Middle frontal gyrus (tissue), 1 donor: ENCODE results near the gene PTPRR.

Source experiments
- DNase-seq: peaks from one replicate; pipeline ENCODE4 v3.0.0-alpha.2; 2015; ENCODE audit warnings: low spot score; ENCODE audit errors: extremely low spot score

Gene PTPRR

GRCh38 chr12:70609203-70609602 is 311.3 kb downstream of the PTPRR start:
- no peak for DNase-seq

GRCh38 chr12:70608184-70608583 is 312.4 kb downstream of the PTPRR start:
- no peak for DNase-seq

- DNase-seq: no peak
Measured at GRCh38 chr12:70607107-70607506, 313.4 kb downstream of the PTPRR start.

- DNase-seq: no peak
Measured at GRCh38 chr12:70605976-70606375, 314.6 kb downstream of the PTPRR start.

GRCh38 chr12:70604662-70605061 is 315.9 kb downstream of the PTPRR start:
- no peak for DNase-seq

- no peak for DNase-seq
Measured at GRCh38 chr12:70603044-70603443, 317.5 kb downstream of the PTPRR start.

- DNase-seq: no peak
Measured at GRCh38 chr12:70598467-70599193, 321.9 kb downstream of the PTPRR start.

GRCh38 chr12:70592664-70593063 is 327.9 kb downstream of the PTPRR start:
- DNase-seq: no peak

GRCh38 chr12:70590549-70591226 is 329.9 kb downstream of the PTPRR start:
- DNase-seq: no peak

- peak; percentile 37 for DNase-seq
Measured at GRCh38 chr12:70590051-70590450, 330.5 kb downstream of the PTPRR start.
